GM19023 (cell line): ENCODE data around the gene RPGR.

ENCODE experiments used
- ATAC-seq: cut with Tn5 transposase; IDR thresholded peaks from one replicate; pipeline ENCODE4 v1.9.1; 2021; ENCODE audit warnings: mild to moderate bottlenecking, moderate library complexity; ENCODE audit not compliant: unreplicated experiment

The RPGR gene

DNA sequence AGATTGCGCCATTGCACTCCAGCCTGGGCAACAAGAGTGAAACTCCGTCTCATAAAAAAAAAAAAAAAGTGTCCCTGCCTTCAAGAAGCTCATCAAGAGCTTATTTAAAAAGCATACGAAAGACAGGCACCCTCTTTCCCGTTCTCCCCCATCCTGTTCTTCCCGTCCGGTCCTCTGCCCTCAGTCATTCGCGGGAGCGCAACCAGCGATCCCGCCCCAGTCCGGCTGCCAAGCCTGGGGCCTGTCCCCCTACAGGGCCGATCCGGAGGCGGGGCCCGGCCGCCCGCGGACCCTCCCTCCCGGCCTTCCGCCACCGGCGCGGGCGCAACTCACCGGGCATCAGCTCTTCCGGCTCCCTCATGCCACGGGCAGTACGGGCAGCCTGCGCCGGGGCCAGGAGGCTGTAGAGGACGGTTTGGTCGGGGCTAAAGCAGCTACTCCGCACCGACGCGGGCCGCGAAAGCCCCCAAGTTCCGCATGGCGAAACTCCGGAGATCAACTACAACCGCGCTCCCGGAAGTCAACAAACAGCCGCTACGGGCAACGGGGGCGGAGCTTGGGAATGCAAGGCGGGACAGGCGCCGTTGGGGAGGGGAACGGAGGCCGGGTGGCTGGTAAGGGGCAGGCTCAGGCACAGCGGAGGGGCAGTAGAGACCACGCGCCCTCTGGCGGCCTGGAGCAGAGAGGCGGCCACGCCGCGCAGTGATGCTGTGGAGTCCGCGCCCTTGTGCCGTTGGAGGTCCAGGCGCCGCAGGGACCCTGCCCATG is at the start of gene RPGR:
Gene RPGR (minus strand): TSS at position 503 of the 768 bp plus-strand sequence. CDS start 142 bp downstream, at position 361.
- peak; percentile 97 for ATAC-seq

- ATAC-seq, result no peak
Measured at GRCh38 chrX:38376747-38377146, 49.4 kb upstream of the RPGR start.

DNA sequence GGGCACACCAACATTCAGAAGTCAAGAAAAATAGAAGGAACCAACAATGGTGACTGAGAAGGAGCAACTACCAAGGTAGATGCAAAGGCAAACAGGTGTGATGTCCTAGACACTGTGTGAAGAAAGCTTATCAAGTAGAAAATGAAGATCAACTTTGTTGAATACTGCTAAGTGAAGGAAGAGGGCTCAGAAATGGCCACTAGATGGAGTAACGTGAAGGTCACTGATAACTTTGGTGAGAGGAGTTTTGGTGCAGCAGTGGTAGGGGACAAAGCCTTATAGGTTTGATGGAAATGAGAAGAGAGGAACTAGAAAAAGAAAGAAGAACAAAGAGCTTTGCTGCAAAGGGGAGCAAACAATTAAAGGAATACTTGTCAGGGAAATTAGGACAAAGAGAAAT is 48.6 kb upstream of the RPGR start:
- no peak for ATAC-seq

DNA sequence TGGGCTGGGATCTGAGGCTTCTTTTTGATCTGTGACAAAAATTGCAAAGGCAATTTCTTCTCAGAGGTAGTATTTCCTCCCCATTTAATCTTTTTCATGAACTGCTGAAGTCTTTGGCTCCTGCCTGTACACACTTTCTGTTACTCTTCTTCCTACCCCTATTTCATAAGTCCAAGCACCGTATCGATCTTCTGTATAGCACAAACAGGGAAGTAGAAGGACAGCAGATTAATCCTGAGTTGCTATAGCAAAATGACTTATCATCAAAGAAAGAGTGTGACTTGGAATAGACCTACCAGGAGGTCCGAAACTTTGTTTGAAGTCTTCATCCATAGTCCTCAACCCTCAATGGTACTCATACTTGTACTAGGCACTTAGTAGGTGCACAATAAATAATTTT is 47.1 kb upstream of the RPGR start:
- ATAC-seq, result no peak

- ATAC-seq, result no peak
Measured at GRCh38 chrX:38371641-38372040, 44.3 kb upstream of the RPGR start.

DNA sequence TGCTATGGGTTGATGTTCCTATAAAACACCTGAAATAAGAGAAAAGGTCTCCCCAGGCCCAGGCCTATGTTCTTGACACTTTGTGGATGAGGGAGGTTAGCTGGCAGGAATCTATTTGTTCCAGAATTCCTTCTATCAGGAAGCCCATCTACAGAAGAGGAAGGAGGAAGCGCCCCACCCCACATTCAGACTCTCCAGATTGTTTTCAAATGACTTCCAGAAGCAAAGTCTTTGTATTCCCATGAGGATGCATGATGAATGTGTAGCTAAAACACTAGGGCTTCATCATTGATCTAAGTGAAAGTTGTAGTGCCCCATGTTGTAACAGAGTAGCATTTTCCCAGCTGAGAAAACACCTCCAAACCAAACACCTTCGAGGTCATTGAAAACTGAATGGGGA is 41.5 kb upstream of the RPGR start:
- ATAC-seq, result no peak

DNA sequence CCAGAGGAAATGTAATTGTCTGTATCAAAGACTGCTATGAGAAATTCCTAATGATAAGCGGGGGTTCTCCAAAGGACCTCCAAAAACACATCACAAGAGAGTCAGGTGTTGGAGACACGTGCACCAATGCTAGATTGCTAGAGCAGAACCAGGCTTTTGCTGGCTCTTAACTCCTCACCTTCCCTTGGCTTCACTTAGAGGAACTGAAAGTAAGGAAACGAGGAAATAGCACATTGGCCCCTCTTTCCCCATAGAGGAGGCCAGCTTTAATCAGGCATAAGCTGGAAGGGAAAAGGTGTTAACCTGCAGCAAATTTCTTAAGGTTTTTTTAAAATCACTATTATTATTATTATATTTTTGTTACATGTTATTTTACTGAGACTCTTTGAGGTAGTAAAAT is 38.6 kb upstream of the RPGR start:
- ATAC-seq, result no peak

DNA sequence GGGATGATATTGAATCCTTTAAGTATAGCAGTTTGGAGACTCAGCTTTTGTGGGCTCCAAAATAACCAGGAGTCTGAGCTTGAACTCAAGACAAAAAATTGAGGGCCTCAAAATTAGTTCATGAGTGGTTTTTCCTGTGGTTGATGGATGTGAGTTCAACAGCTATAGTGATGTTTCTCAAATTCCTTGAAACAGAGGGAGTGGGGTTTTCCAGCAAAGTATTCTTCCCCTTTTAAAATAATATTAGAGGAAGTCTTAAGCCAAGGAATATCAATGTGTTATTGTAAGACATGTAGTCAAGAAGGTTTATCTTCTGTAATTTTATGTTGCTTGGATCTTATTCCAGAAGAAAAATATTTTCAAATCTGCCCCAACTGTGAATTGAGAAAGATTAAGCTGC is 35.7 kb upstream of the RPGR start:
- no peak for ATAC-seq

- no peak for ATAC-seq
Measured at GRCh38 chrX:38357747-38358673, 30.7 kb upstream of the RPGR start.

GRCh38 chrX:38356401-38356800 is 29.1 kb upstream of the RPGR start:
- no peak for ATAC-seq

DNA sequence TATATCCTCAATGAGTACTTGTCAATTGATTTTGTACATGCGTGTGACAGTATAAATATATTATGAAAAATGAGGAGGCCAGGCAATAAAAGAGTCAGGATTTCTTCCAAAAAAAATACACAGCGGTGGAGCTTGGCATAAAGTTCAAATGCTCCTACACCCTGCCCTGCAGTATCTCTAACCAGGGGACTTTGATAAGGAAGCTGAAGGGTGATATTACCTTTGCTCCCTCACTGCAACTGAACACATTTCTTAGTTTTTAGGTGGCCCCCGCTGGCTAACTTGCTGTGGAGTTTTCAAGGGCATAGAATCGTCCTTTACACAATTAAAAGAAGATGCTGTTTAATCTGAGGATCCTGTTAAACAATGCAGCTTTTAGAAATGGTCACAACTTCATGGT is 25.1 kb upstream of the RPGR start, which contains the start of gene OTC:
Gene OTC (plus strand): TSS at position 243 of the 400 bp plus-strand sequence. CDS start 93 bp downstream, at position 336.
- ATAC-seq, result no peak

DNA sequence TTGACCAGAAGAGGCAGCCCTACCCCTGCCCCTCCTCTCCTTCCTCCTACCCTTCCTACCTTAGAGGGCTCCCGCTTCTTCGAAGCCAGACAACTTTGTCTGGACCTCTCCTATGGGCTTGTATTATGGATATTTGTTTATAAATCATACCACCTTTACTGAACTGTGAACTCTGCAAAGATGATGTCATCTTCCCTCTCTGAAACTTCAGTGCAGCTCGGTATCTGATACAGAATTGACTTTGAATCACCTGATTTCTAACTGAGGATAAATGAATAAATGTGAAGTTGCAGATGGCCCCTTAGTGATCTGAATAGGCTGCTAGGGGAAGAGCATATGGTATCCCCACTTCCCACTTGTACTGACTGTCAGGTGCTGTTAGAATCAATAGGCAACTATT is 24.0 kb upstream of the RPGR start:
- no peak for ATAC-seq

DNA sequence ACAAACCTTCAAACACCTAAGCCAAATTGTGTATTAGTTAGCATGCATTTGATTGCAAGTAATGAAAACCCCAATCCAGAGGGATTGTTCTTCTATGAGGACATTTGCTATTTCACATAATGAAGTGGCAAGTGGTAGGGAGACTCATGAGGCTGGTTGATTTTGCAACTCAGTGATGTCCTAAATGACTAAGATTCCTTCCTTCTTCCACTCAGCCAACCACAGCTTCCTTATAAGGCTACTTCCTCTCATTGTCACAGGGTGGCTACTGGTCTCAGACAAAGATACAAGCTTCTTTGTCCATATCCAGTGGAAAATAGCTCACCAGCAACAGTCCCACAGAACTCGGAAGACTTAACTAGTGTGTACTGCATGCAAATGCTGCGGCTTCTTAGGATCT is 19.8 kb upstream of the RPGR start:
- no peak for ATAC-seq

- ATAC-seq, result no peak
Measured at GRCh38 chrX:38346150-38346549, 18.8 kb upstream of the RPGR start.

DNA sequence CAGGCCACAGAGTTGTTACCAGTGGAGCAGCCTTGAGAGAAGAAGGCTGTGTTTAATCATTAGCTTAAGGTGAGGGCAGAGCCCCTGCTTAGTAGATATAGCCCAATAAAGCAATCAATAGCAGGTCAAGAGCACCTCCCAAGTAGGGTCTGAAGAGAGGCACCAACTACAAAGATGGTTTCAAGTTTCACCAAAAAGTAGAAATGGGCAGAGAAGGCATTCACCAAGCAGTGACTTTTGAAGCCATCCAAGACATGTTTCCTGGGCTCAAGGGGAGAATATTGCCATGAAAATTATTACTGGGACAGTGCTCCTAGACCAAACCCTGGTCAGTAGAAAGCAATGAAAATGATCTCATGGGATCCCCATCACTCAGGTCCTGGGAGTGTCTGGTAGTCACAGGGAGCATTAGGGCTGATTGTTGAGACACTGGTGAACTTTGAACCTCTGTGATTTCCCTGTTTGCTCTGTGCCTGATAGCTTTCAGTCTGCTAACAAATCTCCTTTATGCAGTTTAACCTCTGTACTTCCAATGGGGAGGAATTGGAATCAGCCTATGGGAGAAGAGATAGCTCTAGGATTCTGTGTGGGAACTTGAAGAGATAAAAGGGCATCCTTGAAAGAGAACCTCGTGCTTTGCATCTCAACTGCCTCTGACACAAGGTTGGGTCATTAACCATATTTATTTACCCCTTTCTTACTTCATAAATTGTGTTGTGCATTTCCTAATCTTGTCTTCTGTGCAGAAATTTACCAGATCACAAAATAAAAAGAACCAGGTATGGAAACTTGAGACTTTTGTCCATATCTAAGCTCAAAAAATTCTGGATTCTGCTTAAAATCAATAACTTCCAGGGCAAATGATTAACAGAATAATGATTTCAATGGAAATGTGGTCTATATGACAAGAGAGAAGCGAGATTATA is 15.8 kb upstream of the RPGR start:
- no peak for ATAC-seq

DNA sequence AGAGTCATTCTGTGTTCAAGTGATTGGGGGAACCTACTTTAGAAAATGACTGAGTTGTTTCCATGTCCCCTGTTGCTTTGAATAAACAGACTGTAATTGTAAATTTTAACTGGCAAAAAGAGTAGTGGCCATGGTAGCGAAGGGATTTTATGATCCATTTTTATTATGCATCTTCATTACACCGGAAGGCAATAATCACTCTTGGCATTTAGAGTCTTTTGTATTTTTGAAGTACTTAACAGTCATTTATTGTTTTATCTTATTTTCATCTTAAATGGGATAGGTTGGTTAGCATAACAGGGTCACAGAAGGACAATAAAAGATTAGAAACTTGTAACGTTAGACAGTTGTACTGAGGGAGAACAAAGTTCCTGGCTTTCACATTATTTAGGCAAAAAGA is 14.1 kb upstream of the RPGR start:
- ATAC-seq, result no peak

DNA sequence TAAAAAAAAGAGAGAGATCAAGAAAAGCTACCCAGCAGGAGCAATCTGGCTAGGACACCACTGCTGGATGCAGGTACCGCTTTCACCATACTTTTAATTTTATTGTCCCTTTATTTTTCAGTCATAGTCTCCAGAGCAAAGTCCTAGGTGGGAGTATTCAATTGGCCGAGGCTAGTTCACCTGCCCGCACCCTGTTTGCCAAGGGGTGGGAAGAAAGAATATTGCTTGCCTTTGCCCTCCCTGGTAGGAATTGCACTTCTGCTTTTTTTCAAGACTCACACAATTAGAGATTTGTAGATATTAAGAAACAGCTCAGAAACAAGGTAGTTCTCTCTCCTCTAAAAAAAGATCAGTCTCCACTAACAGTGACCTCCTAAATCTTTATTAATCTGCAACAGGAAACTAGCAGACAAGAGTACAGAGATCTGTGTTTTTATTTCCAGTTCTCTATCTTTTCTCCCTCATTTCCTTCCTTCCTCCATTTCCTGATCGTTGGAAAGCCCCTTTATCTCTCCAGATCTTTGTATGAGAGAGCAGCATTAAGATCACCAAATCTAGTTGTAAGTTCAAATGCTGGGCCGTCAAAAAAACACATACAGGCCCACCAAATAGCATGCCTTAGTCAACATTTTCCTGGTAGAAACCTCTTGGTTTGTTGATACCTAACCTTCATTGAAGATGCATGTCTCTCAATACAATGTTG is 9.4 kb upstream of the RPGR start:
- ATAC-seq, result no peak

GRCh38 chrX:38335382-38335781 is 8.1 kb upstream of the RPGR start:
- ATAC-seq, result no peak

DNA sequence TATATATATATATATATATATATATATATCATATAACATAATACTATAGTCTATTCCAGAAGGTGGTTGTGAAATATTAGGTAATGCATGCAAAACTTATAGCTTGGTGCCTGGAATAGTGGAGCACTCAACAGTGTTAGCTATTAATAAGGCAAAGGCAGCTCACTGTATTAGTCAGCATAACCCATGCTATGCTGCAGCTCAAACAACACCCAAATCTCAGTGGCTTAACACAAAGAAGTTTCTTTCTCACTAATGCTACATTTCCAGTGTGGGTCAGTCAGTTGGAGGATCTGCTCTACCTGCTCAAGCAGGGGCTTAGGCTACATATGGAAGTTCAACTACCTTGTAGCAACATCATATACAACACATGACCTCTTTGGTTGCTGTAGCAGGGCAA is 5.2 kb upstream of the RPGR start:
- peak; percentile 59 for ATAC-seq

GRCh38 chrX:38327775-38328081 is 419 bp upstream of the RPGR start:
- no peak for ATAC-seq
